Astrocyte of the hippocampus (primary cell): ENCODE data around the gene ABHD4.
"Not testable (repeated sequence)": the region's sequence is repeated elsewhere in the genome, so short reads cannot be mapped to it uniquely, and the experiment has no call there.

Source experiments
- DNase-seq: peaks from one replicate; pipeline ENCODE4 v3.0.0; 2011; ENCODE audit warnings: low read depth, low spot score

Gene ABHD4

GRCh38 chr14:22598099-22598895 lies at the start of gene ABHD4:
TSS of gene ABHD4 (plus strand) at chr14:22598300. CDS start at chr14:22598307, 7 bp downstream.
- peak; percentile 85 for DNase-seq

- DNase-seq, result no peak
Observed at GRCh38 chr14:22549324-22549962, 48.7 kb upstream of the ABHD4 start.

GRCh38 chr14:22549981-22550673 lies 48.0 kb upstream of the ABHD4 start:
- no peak for DNase-seq

GRCh38 chr14:22551605-22551997 lies 46.5 kb upstream of the ABHD4 start:
- DNase-seq, result no peak

- DNase-seq, result no peak
Observed at GRCh38 chr14:22552001-22552826, 45.9 kb upstream of the ABHD4 start.

- no peak for DNase-seq
Observed at GRCh38 chr14:22552827-22553076, 45.3 kb upstream of the ABHD4 start.

- no peak for DNase-seq
Observed at GRCh38 chr14:22553445-22553844, 44.7 kb upstream of the ABHD4 start.

GRCh38 chr14:22553861-22554497 lies 44.1 kb upstream of the ABHD4 start:
- DNase-seq, result not testable (repeated sequence)

GRCh38 chr14:22554498-22555383 lies 43.4 kb upstream of the ABHD4 start:
- no peak for DNase-seq

GRCh38 chr14:22555384-22556011 lies 42.6 kb upstream of the ABHD4 start:
- no peak for DNase-seq

GRCh38 chr14:22556021-22556989 lies 41.8 kb upstream of the ABHD4 start:
- DNase-seq, result peak; percentile 67

GRCh38 chr14:22556990-22557623 lies 41.0 kb upstream of the ABHD4 start:
- peak; percentile 90 for DNase-seq

- no peak for DNase-seq
Observed at GRCh38 chr14:22557846-22558220, 40.3 kb upstream of the ABHD4 start.

GRCh38 chr14:22558221-22558913 lies 39.7 kb upstream of the ABHD4 start:
- no peak for DNase-seq

GRCh38 chr14:22559041-22559440 lies 39.1 kb upstream of the ABHD4 start:
- no peak for DNase-seq

- DNase-seq, result no peak
Observed at GRCh38 chr14:22560662-22561365, 37.3 kb upstream of the ABHD4 start.

GRCh38 chr14:22561366-22561660 lies 36.8 kb upstream of the ABHD4 start:
- no peak for DNase-seq
